ENCODE results near the gene PXMP4.

PXMP4 gene

GRCh38 chr20:33654680-33655161 lies 65.4 kb downstream of the PXMP4 start:
- no peak for DNase-seq (ENCODE audit: low spot score)

- DNase-seq (ENCODE audit: low spot score): peak; percentile 39
Observed at GRCh38 chr20:33653900-33654596, 66.1 kb downstream of the PXMP4 start.

GRCh38 chr20:33653218-33653899 lies 66.8 kb downstream of the PXMP4 start:
- DNase-seq (ENCODE audit: low spot score): peak; percentile 83

Data from iPS-NIHi11 (cell line).